Panc1 (cell line): Measurements from ENCODE around the gene TTC13. TPM values are rescaled to one million over a fixed set of nuclear protein-coding genes. Genes with fewer than 3 reads are reported as not detected.

Experiments used
- ATAC-seq: fragments of 200-7000 bp; cut with Tn5 transposase; 2 replicates; pipeline ENCODE4 v1.9.1; 2020; ENCODE audit warnings: mild to moderate bottlenecking, moderate library complexity
- BruUV-seq: library from RNA; stranded (reverse); fragments of 400-500 nt; replicated peaks from 2 replicates; lab custom pipeline; 2021; lab: Mats Ljungman, UMichigan
- CTCF ChIA-PET: fragments of 300-600 bp; sonication (Branson Sonifier 250); formaldehyde crosslinking; loops from one replicate; lab custom pipeline; 2022; ENCODE audit warnings: antibody characterized with exemption; lab: Charles Lee
- POLR2A ChIA-PET: fragments of 300-600 bp; sonication (Branson Sonifier 250); formaldehyde crosslinking; loops from one replicate; lab custom pipeline; 2022; ENCODE audit warnings: antibody characterized with exemption; lab: Charles Lee
- DNase-seq: peaks from one replicate; pipeline ENCODE4 v3.0.0-alpha.2; 2010; ENCODE audit warnings: low read depth, low spot score
- H3K27ac ChIP-seq: 2 replicates; pipeline ENCODE4 v1.5.1; 2011; ENCODE audit warnings: mild to moderate bottlenecking, low read length, inconsistent platforms
- H3K27me3 ChIP-seq: fragments of 200-500 bp; sonication (Bioruptor generic); 2 replicates; pipeline ENCODE4 v1.6.0; 2014; ENCODE audit warnings: low read length, inconsistent platforms; ENCODE audit not compliant: control insufficient read depth, insufficient read depth
- H3K36me3 ChIP-seq: fragments of 200-500 bp; sonication (Bioruptor generic); 2 replicates; pipeline ENCODE4 v1.5.1; 2014; ENCODE audit warnings: inconsistent platforms, mild to moderate bottlenecking, low read length, moderate library complexity; ENCODE audit not compliant: control insufficient read depth, insufficient read depth
- H3K4me1 ChIP-seq: 2 replicates; pipeline ENCODE4 v1.5.1; 2011; ENCODE audit warnings: inconsistent platforms, mild to moderate bottlenecking, low read length, moderate library complexity; ENCODE audit not compliant: control insufficient read depth, insufficient read depth
- H3K4me3 ChIP-seq, 2 experiments: 2 replicates each; pipeline ENCODE4 v1.5.1; 2011 to 2012; ENCODE audit warnings: low read depth in 2 of 2, low read length in 2 of 2, mild to moderate bottlenecking in 2 of 2, inconsistent platforms in 1 of 2, moderate library complexity in 1 of 2
- H3K9me3 ChIP-seq: fragments of 200-500 bp; sonication (Bioruptor generic); 2 replicates; pipeline ENCODE4 v1.5.1; 2014; ENCODE audit warnings: low read depth, mild to moderate bottlenecking, inconsistent platforms, low read length, moderate library complexity; ENCODE audit not compliant: control insufficient read depth, insufficient read depth
- CTCF ChIP-seq: fragments of 450-650 bp; IDR thresholded peaks from 2 replicates; pipeline ENCODE4 v1.5.1; 2017; ENCODE audit warnings: mild to moderate bottlenecking
- POLR2AphosphoS5 ChIP-seq: IDR thresholded peaks from 2 replicates; pipeline ENCODE4 v1.6.1; 2012; ENCODE audit warnings: mild to moderate bottlenecking, low read depth, low read length, moderate library complexity
- REST ChIP-seq, 2 experiments: IDR thresholded peaks; 2 replicates each; pipeline ENCODE4 v1.6.1; 2011 to 2012; ENCODE audit warnings: low read depth in 2 of 2, control low read depth in 1 of 2, low read length in 1 of 2, mild to moderate bottlenecking in 1 of 2, moderate library complexity in 1 of 2; ENCODE audit not compliant: insufficient read depth in 1 of 2
- SIN3A ChIP-seq: IDR thresholded peaks from 2 replicates; pipeline ENCODE4 v1.6.1; 2012; ENCODE audit warnings: low read depth, mild to moderate bottlenecking, low read length, moderate library complexity, borderline replicate concordance; ENCODE audit not compliant: insufficient read depth
- TCF7L2 ChIP-seq: IDR thresholded peaks from 2 replicates; pipeline ENCODE4 v1.6.1; 2011; ENCODE audit warnings: mild to moderate bottlenecking, low read depth, low read length, inconsistent platforms
- in situ Hi-C: cut with HindIII; loops from 2 replicates; pipeline ENCODE4 v1.10.0; 2016; ENCODE audit warnings: low sequenced_read_pairs, low pct_unique_long_range_greater_than_20kb
- intact Hi-C: fragments of 100-400 bp; cut with micrococcal nuclease; formaldehyde crosslinking; loops from one replicate; pipeline ENCODE4 v1.10.0; 2022; ENCODE audit not compliant: unreplicated experiment
- total RNA-seq: library from RNA; stranded (reverse); gene quantifications from one replicate; pipeline ENCODE4 v1.2.1, GENCODE V29; 2021; ENCODE audit not compliant: unreplicated experiment

TTC13 gene
- total RNA-seq, 1 experiment from 2014 or later = 19.0 TPM

GRCh38 chr1:230943048-230943593, 35.5 kb downstream of the TTC13 start:
- Histone ChIP-seq H3K36me3 (no peaks in the 10 kb centered on the region), H3K27me3 (no peaks in the 10 kb centered on the region), H3K9me3 (no peaks in the 10 kb centered on the region), H3K27ac (no peak overlapping the region), H3K4me3 (no peak overlapping the region), H3K4me1 (no peaks in the 10 kb centered on the region)
- TF ChIP-seq TCF7L2 (no peak), POLR2AphosphoS5 (no peak), SIN3A (no peak), CTCF (no peak), REST (IDR thresholded peaks at IDR 0.05; ENCODE audit: insufficient read depth in 1 of 2, low read depth in 2 of 2, low read length in 1 of 2) (no peak)
- no TSS peak for BruUV-seq
- POLR2A ChIA-PET = no interaction called here
- in situ Hi-C loops = no loop called here
- intact Hi-C loops = no loop called here
- CTCF ChIA-PET = no interaction called here
- ATAC-seq (no peak), DNase-seq (no peak)

DNA sequence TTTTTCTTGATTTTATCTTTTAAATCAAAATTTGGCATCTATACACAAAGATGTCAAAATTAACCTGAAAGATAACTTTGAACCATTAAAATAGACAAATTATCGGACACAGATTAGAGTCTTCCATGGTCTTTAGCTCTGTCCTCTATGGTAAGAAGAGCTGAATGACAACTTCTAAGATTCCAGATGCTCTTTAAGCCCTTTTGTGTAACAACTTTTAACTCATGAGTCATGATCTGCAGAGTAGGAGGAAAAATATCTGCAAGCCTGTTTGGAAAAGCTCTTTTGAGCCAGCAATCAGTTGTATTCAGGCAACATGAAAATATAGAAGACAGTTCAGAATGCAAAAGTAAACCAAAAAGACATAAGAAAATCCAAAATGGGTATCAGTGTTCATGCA, 37.8 kb downstream of the TTC13 start:
- no peaks in the 10 kb centered on the region for H3K4me1 ChIP-seq
- intact Hi-C loops (no loop called here), in situ Hi-C loops (no loop called here)
- no peaks in the 10 kb centered on the region for H3K36me3 ChIP-seq
- DNase-seq = no peak
- no peak for TF ChIP-seq SIN3A
- no peak for TF ChIP-seq TCF7L2
- no peak for TF ChIP-seq REST (IDR thresholded peaks at IDR 0.05; ENCODE audit: insufficient read depth in 1 of 2, low read depth in 2 of 2, low read length in 1 of 2)
- TF ChIP-seq CTCF = no peak
- TF ChIP-seq POLR2AphosphoS5 = no peak
- ATAC-seq = no peak
- no peak overlapping the region for H3K4me3 ChIP-seq
- no peak overlapping the region for H3K27ac ChIP-seq
- CTCF ChIA-PET = no interaction called here
- BruUV-seq = no TSS peak
- H3K27me3 ChIP-seq = no peaks in the 10 kb centered on the region
- POLR2A ChIA-PET = interaction anchor here (0.7 kb wide), 1 partner anchor 34 kb away, joined by 3 read pairs; no protein-coding TSS in a partner anchor
- H3K9me3 ChIP-seq = no peaks in the 10 kb centered on the region
